ENCODE measurements around the gene DR1. TPM values are rescaled to one million over a fixed set of nuclear protein-coding genes. Genes with fewer than 3 reads are reported as not detected.

The DR1 gene
- total RNA-seq, 1 experiment from 2014 or later = 87.3 TPM

DNA sequence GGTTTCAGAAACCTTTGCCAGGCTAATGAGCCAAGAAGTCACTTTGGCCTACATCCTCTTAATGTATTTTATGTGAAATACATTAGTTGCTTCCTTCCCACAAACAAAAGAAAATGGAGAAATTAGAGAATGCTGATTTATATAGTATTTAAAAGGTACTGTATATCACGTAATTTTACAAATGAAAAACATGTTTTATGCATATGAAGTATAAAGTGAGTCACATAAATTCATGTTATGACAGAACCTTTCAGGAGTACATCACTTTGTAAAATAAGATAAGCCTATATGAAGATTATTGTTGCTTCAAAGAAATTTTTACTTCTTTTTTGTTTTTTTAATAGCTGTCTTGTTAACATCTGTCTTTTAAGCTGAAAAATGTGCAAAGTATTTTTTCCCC, 4.6 kb downstream of the DR1 start:
- no peak overlapping the region for H3K4me2 ChIP-seq (ENCODE audit: insufficient read depth, insufficient read length, low read length)

More for the DNA sequence above, 4.6 kb downstream of the DR1 start:
- Mint-ChIP-seq H3K4me1 (peaks cover 23 to 24% of the 10 kb centered on the region in 2 experiments), H3K9me3 (no peaks in the 10 kb centered on the region), H3K4me3 (no peak overlapping the region; a peak in 1 of 5 replicates), H3K27me3 (ENCODE audit: low read depth) (no peaks in the 10 kb centered on the region), H3K36me3 (ENCODE audit: insufficient read depth in 1 of 3, low read depth in 3 of 3) (peaks cover 6 to 30% (median 28%) of the 10 kb centered on the region in 3 experiments; a peak in 5 of 7 replicates), H3K27ac (no peak overlapping the region)
- Histone ChIP-seq H3K23ac (ENCODE audit: insufficient read length, low read depth, low read length) (no peak overlapping the region), H3K27me3 (ENCODE audit: insufficient read depth, low read length) (no peaks in the 10 kb centered on the region), H4K8ac (replicated peaks; ENCODE audit: insufficient read length, low read depth, low read length) (no peak overlapping the region), H3K9me3 (ENCODE audit: control insufficient read depth, low read depth, low read length) (no peaks in the 10 kb centered on the region), H3K4me1 (ENCODE audit: insufficient read depth, low read length) (peaks cover 2% of the 10 kb centered on the region; the same call in 1 of the 2 replicates), H4K20me1 (ENCODE audit: control insufficient read depth, insufficient read depth, insufficient read length) (peaks cover 3% of the 10 kb centered on the region), H2BK20ac (ENCODE audit: low read depth, low read length, poor library complexity, severe bottlenecking) (no peak overlapping the region), H3K56ac (ENCODE audit: insufficient read length, low read depth, low read length) (no peak overlapping the region), H3K23me2 (ENCODE audit: insufficient read length, low read depth, low read length, poor library complexity, severe bottlenecking) (peaks cover 11% of the 10 kb centered on the region), H3K79me2 (ENCODE audit: insufficient read depth, low read length) (peaks cover 21% of the 10 kb centered on the region; the same call in 1 of the 2 replicates), H4K91ac (ENCODE audit: insufficient read length, low read depth, low read length) (no peak overlapping the region), H3K27ac (ENCODE audit: insufficient read length, low read depth, low read length) (no peak overlapping the region), H4K5ac (ENCODE audit: insufficient read length, low read depth, low read length) (no peak overlapping the region), H3K79me1 (ENCODE audit: insufficient read depth, low read depth, low read length, poor library complexity, severe bottlenecking) (no peaks in the 10 kb centered on the region), H2BK5ac (ENCODE audit: insufficient read length, low read length) (no peak overlapping the region), H3K9ac (ENCODE audit: extremely low read depth, insufficient read length, low read length) (no peak overlapping the region), H3T11ph (ENCODE audit: low read length) (no peak overlapping the region), H2BK12ac (ENCODE audit: insufficient read length, low read depth, low read length) (no peak overlapping the region), H2AK5ac (ENCODE audit: insufficient read length, low read length) (no peak overlapping the region), H2BK120ac (ENCODE audit: low read depth, low read length, poor library complexity, severe bottlenecking) (no peak overlapping the region), H2AFZ (ENCODE audit: low read length) (no peak overlapping the region), H3K18ac (ENCODE audit: insufficient read length, low read depth, low read length) (no peak overlapping the region), H3K14ac (ENCODE audit: insufficient read depth, low read length) (no peak overlapping the region), H2BK15ac (ENCODE audit: low read depth, low read length) (no peak overlapping the region), H3K4ac (ENCODE audit: low read depth, low read length) (no peak overlapping the region)
- TF ChIP-seq, protein P1, sequence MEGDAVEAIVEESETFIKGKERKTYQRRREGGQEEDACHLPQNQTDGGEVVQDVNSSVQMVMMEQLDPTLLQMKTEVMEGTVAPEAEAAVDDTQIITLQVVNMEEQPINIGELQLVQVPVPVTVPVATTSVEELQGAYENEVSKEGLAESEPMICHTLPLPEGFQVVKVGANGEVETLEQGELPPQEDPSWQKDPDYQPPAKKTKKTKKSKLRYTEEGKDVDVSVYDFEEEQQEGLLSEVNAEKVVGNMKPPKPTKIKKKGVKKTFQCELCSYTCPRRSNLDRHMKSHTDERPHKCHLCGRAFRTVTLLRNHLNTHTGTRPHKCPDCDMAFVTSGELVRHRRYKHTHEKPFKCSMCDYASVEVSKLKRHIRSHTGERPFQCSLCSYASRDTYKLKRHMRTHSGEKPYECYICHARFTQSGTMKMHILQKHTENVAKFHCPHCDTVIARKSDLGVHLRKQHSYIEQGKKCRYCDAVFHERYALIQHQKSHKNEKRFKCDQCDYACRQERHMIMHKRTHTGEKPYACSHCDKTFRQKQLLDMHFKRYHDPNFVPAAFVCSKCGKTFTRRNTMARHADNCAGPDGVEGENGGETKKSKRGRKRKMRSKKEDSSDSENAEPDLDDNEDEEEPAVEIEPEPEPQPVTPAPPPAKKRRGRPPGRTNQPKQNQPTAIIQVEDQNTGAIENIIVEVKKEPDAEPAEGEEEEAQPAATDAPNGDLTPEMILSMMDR (conservative IDR thresholded peaks at IDR 0.05) = no peak
- WGBS (ENCODE audit: extremely low coverage, insufficient read length, low lambda C conversion rate) = no CpG with 5 or more reads among the region's 1 CpG
- no peak for DNase-seq

Data from H9 (cell line).